Measurements from ENCODE around the gene ARL6IP4.

The ARL6IP4 gene

DNA sequence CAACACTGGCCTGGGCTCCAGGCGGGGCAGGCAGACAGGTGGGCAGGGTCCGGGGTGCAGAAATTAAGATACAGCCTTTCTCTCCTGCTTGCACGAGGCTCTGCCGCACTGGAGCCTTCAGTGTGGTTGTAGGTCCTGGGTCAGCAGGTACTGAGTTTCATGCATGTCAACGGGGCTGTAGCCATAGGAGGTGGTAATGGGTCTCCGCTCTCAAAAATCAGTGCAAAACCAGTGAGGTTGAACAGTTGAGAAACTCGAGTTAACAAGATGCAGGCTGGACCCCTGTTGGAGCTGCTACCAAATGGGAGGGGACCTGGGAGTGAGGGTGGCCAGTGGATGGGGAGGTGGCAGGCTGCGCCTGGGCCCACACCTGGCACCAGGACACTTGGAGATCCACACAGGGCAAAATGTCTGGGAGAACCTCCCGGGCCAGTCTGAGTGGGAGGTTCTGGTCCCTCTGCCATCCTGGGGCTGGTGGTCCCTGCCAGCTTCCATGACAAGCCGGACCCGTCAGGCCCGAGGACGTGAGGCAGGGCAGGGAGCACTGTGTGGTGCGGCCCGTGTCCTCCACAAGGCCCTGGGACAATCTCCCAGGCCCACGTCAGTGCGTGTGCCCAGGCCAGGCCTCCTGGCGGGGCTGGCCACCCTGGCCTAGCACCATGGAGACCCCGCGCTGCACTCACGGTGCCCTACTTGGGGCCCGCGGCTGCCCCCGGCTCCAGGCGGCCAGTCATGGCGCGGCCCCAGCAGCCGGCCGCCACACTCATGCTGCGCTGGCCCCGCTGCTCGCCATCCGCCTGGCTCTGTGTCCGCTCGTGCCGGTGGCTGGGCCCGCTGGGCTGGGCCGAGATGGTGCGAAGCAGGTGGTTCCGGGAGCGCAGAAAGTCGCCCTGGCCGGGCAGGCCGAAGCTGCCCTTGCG lies 5.1 kb downstream of the ARL6IP4 start:
- no peak overlapping the region for H3K27ac ChIP-seq
- TF ChIP-seq CTCF (conservative IDR thresholded peaks at IDR 0.05), result no peak

DNA sequence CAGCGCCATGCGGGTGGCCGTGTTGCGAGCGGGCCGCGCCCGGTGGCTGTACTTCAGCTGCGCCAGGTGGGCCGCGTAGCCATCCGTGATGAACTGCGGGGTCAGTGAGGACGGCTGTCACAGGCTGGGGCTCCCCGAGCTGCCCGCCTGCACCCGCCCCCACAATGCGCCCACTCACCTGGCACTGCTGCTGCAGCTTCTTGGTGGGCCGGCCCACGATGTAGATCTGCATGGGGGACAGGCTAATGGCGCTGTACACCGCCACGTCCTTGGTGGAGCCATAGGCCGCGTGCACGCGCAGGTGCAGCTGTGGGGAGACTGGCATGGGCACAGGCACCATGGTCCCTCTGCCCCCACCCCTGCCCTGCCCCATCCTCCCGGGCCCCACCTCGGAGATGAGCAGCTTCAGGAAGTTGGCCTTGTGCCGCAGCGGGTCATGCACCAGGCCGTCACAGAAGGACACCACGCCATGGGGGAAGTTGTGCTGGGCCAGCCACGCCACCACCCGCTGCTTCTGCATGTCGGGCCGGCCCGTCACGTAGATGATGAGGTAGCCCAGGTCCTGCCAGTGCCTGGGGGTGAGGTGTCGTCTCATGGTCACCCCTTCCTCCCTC lies 5.9 kb downstream of the ARL6IP4 start:
- no peak for TF ChIP-seq CTCF (conservative IDR thresholded peaks at IDR 0.05)
- no peak overlapping the region for H3K27ac ChIP-seq

DNA sequence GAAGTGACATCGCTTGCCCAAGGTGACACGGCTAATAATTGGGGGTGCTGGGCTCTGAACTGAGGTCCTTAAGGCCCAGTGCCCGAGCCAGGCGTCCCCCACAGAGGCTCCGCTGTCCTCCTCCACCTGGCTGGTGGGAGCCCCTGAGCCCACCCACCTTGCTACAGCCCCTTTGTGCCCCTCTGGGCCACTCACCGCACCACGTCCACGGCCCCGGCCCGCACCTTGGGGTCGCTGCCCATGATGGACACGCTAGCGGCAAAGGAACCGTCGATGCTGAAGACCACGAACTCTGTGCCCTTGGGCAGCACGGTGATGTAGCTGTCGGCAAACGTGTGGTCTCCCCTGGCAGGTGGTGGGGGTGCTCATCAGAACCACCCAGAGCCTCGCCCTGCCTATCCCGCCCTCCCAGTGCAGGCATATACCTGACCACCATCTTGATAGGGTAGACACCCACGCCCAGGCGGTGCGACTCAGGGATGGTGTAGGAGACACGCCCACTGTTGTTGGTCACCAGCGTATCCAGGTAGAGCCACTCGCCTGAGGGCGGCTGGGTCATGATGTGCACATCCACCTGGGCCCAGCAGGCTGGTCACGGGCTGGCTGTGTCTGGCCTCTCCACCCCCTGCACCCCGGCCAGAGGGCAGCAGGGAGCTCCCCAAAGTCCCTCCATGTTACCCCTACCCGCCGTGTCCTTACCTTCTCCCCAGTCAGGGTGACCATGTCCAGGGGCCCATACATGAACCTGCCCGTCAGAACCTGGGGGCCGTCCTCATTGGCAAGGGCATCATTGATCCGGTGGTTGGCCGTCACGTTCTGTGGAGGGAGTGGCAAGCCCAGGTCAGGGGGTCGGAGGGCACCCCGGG lies 6.8 kb downstream of the ARL6IP4 start:
- no peak for TF ChIP-seq CTCF (conservative IDR thresholded peaks at IDR 0.05)

GRCh38 chr12:122988036-122988435 lies 7.6 kb downstream of the ARL6IP4 start:
- TF ChIP-seq CTCF (conservative IDR thresholded peaks at IDR 0.05), result no peak
- H3K27ac ChIP-seq, result no peak overlapping the region

More for the DNA sequence above, 6.8 kb downstream of the ARL6IP4 start:
- H3K27ac ChIP-seq, result no peak overlapping the region

DNA sequence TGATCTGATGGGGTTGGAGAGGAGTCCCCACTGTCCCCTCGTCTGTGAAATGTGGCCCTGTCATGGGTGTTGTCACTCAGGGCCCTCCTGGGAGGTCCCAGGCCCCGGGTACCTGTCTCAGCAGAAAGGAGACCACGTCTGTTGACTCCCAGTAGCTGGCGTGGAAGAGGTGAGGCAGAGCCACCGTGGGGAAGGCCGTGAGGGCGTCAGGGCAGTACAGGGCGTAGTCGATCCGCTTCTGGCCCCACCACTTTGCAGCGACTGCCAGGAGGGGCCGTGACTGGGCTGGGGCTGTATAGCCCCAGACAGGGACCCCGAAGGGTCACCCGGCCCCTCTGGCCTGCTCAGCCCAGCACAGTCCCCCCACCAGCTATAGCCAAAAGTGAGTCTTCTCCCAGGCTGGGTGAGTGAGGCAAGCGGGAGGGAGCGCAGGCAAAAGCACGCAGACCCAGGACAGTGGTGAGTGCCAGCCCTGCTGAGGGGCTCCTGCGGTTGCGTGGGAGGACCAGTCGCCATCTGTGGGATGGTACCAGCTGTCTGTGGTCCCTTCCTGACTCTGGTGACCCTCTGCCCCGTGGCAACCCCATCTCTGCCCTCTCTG lies 8.2 kb downstream of the ARL6IP4 start:
- no peak for TF ChIP-seq CTCF (conservative IDR thresholded peaks at IDR 0.05)
- H3K27ac ChIP-seq, result no peak overlapping the region

DNA sequence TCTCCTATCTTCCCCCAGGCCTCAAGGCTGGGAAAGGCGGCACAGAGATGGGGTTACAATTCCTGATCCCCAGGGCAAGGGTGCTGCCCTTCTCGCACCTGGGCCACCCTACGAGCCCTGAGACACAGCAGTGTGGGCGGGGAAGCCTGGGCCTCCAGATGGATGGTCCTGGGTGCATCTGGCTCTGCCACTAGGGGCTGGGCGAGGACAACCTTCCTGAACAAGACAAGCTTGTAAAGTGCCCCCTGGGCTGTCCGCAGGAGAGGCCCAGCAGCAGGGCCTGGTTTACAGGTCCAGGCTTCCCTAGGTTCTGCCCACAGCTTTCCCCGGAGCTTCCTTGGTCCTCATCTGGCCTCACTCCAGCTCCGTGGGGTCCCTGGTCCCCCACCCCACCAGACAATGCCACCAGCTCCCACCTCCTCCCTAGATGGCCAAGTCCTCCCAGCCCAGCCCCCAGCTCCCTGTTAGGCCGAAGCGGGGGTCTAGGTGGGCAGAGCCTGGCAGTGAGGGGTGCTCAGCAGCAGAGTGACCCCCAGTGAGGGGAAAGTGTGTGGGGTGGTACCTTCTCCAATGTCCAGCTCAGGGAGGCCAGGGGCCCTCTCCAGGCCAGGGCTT lies 8.9 kb downstream of the ARL6IP4 start:
- H3K27ac ChIP-seq, result no peak overlapping the region
- TF ChIP-seq CTCF (conservative IDR thresholded peaks at IDR 0.05), result no peak; the same call in 1 of the 2 replicates
